Esophagus squamous epithelium (tissue), 5 donors: ENCODE results near the gene AR. TPM values are rescaled to one million over a fixed set of nuclear protein-coding genes. Genes with fewer than 3 reads are reported as not detected.
A peak's percentile ranks its signal among the peaks of the same experiment; 100 is the strongest.

Source experiments
- DNase-seq: peaks from one replicate; lab custom pipeline; 2025; lab: John Stamatoyannopoulos, UW
- H3K27ac ChIP-seq, 4 donors: fragments of 200-600 bp; sonication (generic); one replicate each; pipeline ENCODE4 v1.5.1; 2016 to 2019; ENCODE audit warnings: mild to moderate bottlenecking in 1 of 4
- H3K27me3 ChIP-seq, 4 donors: fragments of 200-600 bp; sonication (generic); 1 replicate in 3 of 4; 2 replicates in 1 of 4; pipeline versions ENCODE4 v1.5.1 to v1.6.0; 2017 to 2021; ENCODE audit warnings: antibody characterized with exemption in 1 of 4
- H3K36me3 ChIP-seq, 3 donors: fragments of 200-600 bp; sonication (generic); one replicate each; pipeline ENCODE4 v1.5.1; 2016 to 2019
- H3K4me1 ChIP-seq, 3 donors: fragments of 200-600 bp; sonication (generic); one replicate each; pipeline ENCODE4 v1.5.1; 2017 to 2019
- H3K4me3 ChIP-seq, 4 donors: fragments of 200-600 bp; sonication (generic); 1 replicate in 3 of 4; 2 replicates in 1 of 4; pipeline ENCODE4 v1.5.1; 2016 to 2019; ENCODE audit warnings: mild to moderate bottlenecking in 2 of 4, moderate library complexity in 1 of 4
- H3K9me3 ChIP-seq, 3 donors: fragments of 200-600 bp; sonication (generic); one replicate each; pipeline ENCODE4 v1.5.1; 2016 to 2019
- POLR2A ChIP-seq, 4 donors: fragments of 450-650 bp; IDR thresholded peaks; one replicate each; pipeline ENCODE4 v1.6.1; 2017; ENCODE audit warnings: antibody characterized with exemption in 4 of 4, mild to moderate bottlenecking in 4 of 4, moderate library complexity in 3 of 4
- WGBS, 2 donors: methylation state at CpG; one replicate each; pipeline ENCODE4 v1.1.5; 2018; 5-methylcytosine and 5-hydroxymethylcytosine counted together
- intact Hi-C: fragments of 100-400 bp; cut with DNase I; formaldehyde crosslinking; loops from one replicate; pipeline ENCODE4 v1.15.0; 2022
- total RNA-seq, 4 donors: library from RNA; depleted of rRNA; stranded (reverse); fragments of >200 nt; gene quantifications; one replicate each; pipeline ENCODE4 v1.1.0, GENCODE V29; 2016
- TF ChIP-seq, protein P1 (sequence below), 6 experiments: fragments of 450-650 bp in 4 of 6; fragments of 200-600 bp in 2 of 6; sonication (generic) in 2 of 6; IDR thresholded peaks; one replicate each; pipeline ENCODE4 v1.5.1; 2016 to 2019; ENCODE audit warnings: antibody characterized with exemption in 6 of 6, mild to moderate bottlenecking in 4 of 6, moderate library complexity in 4 of 6
- donor health status: DM: yes; HTN: yes; CAD: no.

The AR gene
- total RNA-seq, 4 donors from 2014 or later = 0.53 to 4.6 (median 1.9) TPM

DNA sequence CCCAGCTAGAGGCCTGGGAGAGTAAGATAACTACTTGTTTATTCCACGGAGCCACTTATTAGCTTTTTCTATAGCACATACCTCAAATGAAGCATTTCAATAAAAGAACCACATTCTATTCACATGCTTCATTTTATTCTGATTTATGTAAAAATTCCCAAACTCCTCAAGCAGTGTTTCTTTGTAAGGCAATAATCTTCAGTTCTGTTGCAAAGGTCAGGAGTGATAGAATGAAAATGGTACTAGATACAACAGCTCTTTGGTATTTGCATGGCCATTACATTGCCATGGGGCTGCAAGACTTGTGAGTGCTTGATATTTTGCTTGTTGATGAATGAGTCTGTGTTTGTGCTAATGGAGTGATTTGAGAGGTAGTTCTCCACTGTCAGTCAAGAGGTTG is 39.4 kb downstream of the AR start:
- intact Hi-C loops = no loop called here
- DNase-seq = no peak
- no peak for TF ChIP-seq POLR2A (IDR thresholded peaks at IDR 0.05)
- TF ChIP-seq, protein P1, sequence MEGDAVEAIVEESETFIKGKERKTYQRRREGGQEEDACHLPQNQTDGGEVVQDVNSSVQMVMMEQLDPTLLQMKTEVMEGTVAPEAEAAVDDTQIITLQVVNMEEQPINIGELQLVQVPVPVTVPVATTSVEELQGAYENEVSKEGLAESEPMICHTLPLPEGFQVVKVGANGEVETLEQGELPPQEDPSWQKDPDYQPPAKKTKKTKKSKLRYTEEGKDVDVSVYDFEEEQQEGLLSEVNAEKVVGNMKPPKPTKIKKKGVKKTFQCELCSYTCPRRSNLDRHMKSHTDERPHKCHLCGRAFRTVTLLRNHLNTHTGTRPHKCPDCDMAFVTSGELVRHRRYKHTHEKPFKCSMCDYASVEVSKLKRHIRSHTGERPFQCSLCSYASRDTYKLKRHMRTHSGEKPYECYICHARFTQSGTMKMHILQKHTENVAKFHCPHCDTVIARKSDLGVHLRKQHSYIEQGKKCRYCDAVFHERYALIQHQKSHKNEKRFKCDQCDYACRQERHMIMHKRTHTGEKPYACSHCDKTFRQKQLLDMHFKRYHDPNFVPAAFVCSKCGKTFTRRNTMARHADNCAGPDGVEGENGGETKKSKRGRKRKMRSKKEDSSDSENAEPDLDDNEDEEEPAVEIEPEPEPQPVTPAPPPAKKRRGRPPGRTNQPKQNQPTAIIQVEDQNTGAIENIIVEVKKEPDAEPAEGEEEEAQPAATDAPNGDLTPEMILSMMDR (IDR thresholded peaks at IDR 0.05) = no peak
- 64 to 82% methylated on average over 1 of the region's 1 CpG for WGBS, 2 donors
- Histone ChIP-seq H3K27ac (no peak overlapping the region), H3K27me3 (no peaks in the 10 kb centered on the region), H3K9me3 (no peaks in the 10 kb centered on the region), H3K36me3 (no peaks in the 10 kb centered on the region), H3K4me3 (no peak overlapping the region), H3K4me1 (peaks cover 0 to 9% (median 2%) of the 10 kb centered on the region in 3 donors)

DNA sequence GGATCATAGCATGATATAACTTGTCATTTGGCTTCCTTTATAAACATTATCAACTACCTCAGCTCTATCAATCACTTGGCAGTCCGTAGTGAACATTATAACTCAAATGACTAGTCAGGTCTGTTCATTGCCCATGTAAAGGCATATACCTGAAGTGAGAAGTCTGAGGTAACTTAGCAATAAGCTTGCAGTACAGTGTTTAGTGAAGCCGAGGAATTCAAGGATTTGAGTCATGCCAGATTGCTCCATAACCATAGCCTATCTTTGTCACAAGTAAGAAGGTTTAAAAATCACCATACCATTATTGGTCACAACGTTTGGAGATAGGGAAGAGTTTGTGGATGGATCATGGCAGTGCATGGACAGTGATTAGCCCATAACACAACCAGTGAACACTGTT is 41.6 kb downstream of the AR start:
- Histone ChIP-seq H3K27ac (no peak overlapping the region), H3K36me3 (no peaks in the 10 kb centered on the region), H3K9me3 (no peaks in the 10 kb centered on the region), H3K4me1 (peaks cover 0 to 9% (median 2%) of the 10 kb centered on the region in 3 donors), H3K4me3 (no peak overlapping the region), H3K27me3 (no peaks in the 10 kb centered on the region)
- 23 to 33% methylated on average over 3 of the region's 3 CpGs for WGBS, 2 donors
- TF ChIP-seq, protein P1 (IDR thresholded peaks at IDR 0.05) = no peak
- TF ChIP-seq POLR2A (IDR thresholded peaks at IDR 0.05) = no peak
- intact Hi-C loops = no loop called here
- no peak for DNase-seq

DNA sequence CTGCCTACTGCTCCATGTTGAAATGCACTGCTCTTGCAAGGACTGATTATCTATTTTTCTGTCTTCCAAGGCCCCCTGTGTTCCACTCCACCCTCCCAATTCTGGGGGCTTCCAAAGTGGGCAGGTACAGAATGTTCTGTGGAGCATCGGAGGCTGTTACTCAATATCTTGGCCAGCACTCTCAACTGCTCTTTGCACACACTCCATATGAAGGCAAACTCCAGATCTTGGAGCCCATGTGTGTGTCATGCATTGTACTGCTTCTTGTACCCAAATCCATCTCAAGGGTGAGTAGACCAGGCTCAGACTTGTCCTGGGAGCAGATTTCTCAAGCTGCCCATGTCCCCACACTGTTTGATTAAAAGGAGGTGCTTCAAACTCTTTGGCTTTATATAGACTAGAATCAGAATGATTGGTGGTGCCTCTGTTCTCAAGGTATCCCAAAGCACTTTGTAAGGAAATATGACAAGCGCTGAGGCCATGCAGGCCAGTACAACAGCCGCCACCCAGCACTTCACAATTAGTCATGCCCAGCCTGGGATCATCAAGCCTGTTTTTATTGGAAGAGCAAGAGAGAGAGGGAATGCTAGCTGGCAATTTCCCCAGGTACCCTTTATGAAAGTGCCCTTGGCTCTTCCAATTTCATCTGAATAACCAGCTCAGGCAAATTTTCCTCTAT is 44.3 kb downstream of the AR start:
- H3K27me3 ChIP-seq = no peaks in the 10 kb centered on the region
- H3K36me3 ChIP-seq = no peaks in the 10 kb centered on the region
- no peak for TF ChIP-seq POLR2A (IDR thresholded peaks at IDR 0.05)
- peak overlapping the region in 2 of 4 donors; percentile 45 to 48 for H3K27ac ChIP-seq
- H3K4me1 ChIP-seq = peaks cover 0 to 9% (median 2%) of the 10 kb centered on the region in 3 donors
- no peaks in the 10 kb centered on the region for H3K9me3 ChIP-seq
- intact Hi-C loops = no loop called here
- no peak for DNase-seq
- 60 to 67% methylated on average over 1 to 3 of the region's 3 CpGs for WGBS, 2 donors
- no peak overlapping the region for H3K4me3 ChIP-seq

DNA sequence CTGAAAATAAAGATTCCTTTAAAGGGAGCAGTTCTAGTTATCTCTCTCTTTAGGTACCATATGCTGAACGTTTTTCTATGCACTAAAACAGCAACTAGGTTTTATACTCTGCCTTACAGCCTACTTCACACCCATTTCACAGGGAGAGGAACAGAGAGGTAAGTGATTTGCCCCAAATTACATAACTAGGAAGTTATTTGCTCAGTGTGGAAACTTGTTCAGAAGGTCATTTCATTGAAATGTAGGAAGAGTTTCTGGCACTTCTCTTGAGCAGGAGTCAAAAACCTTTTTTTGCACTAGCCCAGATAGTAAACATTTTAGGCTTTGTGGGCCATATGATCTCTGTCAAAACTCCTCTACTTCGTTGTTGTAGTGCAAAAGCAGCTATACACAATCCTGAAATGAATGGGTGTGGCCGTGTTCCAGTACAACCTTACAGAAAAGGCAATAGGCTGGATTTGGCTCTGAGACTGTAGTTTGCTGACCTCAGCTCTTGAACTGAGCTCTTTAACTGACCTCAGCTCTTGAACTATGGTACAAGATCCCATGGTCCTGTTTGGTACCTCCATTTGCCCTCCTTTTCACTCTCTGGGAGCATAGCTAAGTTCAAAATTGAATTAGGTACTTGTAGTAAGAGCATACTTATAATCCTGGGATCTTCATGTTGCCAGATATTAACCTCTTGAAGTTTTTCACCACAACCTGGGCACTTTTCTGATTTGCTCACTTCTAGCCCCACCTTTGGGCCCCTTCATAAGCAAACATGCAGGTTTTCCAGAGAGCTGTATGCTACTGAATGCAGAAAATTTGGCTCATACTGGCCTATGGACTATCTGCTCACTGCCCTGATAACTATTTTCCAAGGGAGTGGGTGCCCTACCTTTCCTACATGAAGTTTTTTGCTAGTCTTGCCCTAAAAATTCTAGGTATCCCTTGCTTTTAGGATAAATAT is 53.3 kb downstream of the AR start:
- DNase-seq = no peak
- H3K27me3 ChIP-seq = no peaks in the 10 kb centered on the region
- TF ChIP-seq, protein P1 (IDR thresholded peaks at IDR 0.05) = no peak
- TF ChIP-seq POLR2A (IDR thresholded peaks at IDR 0.05) = no peak
- H3K4me3 ChIP-seq = no peak overlapping the region
- no peaks in the 10 kb centered on the region for H3K9me3 ChIP-seq
- H3K4me1 ChIP-seq = peaks cover 0 to 10% (median 2%) of the 10 kb centered on the region in 3 donors
- no peaks in the 10 kb centered on the region for H3K36me3 ChIP-seq
- no peak overlapping the region for H3K27ac ChIP-seq
- intact Hi-C loops = no loop called here
- 25 to 43% methylated on average over 3 of the region's 3 CpGs for WGBS, 2 donors

DNA sequence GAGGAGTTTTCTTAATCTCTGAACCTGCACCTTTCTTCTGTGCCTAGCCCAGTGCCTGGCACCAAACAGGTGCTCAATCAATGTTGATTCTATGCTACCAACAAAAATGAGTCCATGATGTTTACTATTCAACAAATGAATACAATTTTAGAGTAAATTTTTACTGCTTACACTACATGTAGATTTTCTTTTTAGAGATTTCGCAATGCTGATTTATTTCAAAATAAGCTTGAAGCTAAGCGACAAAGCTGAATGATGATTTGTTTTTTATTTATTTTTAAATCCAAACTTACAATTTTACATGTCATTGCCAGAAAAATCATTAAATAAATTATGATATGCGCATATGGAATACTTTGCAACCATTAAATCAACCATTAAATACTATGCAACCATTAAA is 55.7 kb downstream of the AR start:
- no peak for DNase-seq
- TF ChIP-seq, protein P1 (IDR thresholded peaks at IDR 0.05) = no peak
- no peak for TF ChIP-seq POLR2A (IDR thresholded peaks at IDR 0.05)
- no peak overlapping the region for H3K4me3 ChIP-seq
- no peak overlapping the region for H3K27ac ChIP-seq
- no peaks in the 10 kb centered on the region for H3K36me3 ChIP-seq
- H3K4me1 ChIP-seq = peaks cover 0 to 10% (median 2%) of the 10 kb centered on the region in 3 donors
- H3K27me3 ChIP-seq = no peaks in the 10 kb centered on the region
- H3K9me3 ChIP-seq = no peaks in the 10 kb centered on the region
- WGBS, 2 donors = 81 to 92% methylated on average over 3 of the region's 3 CpGs
- intact Hi-C loops = no loop called here
